Measurements from ENCODE around the gene GALNTL6. TPM values are rescaled to one million over a fixed set of nuclear protein-coding genes. Genes with fewer than 3 reads are reported as not detected.

The GALNTL6 gene
- total RNA-seq, 1 donor from 2014 or later, result 0.13 TPM

DNA sequence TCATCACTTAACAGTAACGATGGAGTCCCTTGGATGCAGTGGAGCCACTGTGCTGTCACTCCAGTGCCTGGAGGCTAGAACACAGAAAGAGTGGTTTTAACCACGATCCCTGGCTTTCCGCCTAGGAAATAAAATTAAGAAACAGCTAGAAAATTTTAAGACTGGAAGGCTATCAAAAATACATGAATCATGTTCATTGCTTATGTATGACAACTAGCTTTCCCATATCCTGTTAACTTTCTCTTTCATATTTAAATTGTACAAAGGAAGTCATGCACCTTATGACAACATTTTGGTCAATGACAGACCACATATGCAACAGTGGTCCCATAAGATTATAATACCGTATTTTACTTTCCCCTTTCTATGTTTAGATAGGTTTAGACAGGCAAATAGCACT is 115.1 kb downstream of the GALNTL6 start:
- no peaks in the 10 kb centered on the region for H3K27me3 ChIP-seq (ENCODE audit: control insufficient read depth, insufficient read depth, low read length)
- TF ChIP-seq, protein P1, sequence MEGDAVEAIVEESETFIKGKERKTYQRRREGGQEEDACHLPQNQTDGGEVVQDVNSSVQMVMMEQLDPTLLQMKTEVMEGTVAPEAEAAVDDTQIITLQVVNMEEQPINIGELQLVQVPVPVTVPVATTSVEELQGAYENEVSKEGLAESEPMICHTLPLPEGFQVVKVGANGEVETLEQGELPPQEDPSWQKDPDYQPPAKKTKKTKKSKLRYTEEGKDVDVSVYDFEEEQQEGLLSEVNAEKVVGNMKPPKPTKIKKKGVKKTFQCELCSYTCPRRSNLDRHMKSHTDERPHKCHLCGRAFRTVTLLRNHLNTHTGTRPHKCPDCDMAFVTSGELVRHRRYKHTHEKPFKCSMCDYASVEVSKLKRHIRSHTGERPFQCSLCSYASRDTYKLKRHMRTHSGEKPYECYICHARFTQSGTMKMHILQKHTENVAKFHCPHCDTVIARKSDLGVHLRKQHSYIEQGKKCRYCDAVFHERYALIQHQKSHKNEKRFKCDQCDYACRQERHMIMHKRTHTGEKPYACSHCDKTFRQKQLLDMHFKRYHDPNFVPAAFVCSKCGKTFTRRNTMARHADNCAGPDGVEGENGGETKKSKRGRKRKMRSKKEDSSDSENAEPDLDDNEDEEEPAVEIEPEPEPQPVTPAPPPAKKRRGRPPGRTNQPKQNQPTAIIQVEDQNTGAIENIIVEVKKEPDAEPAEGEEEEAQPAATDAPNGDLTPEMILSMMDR (IDR thresholded peaks at IDR 0.05; ENCODE audit: insufficient read depth, low read length, poor library complexity, severe bottlenecking), result no peak
- no peak overlapping the region for H3K4me3 ChIP-seq (ENCODE audit: low read depth, low read length)
- no peaks in the 10 kb centered on the region for H3K36me3 ChIP-seq (ENCODE audit: control insufficient read depth, insufficient read depth, low read length)
- DNase-seq (ENCODE audit: low read depth), result no peak

DNA sequence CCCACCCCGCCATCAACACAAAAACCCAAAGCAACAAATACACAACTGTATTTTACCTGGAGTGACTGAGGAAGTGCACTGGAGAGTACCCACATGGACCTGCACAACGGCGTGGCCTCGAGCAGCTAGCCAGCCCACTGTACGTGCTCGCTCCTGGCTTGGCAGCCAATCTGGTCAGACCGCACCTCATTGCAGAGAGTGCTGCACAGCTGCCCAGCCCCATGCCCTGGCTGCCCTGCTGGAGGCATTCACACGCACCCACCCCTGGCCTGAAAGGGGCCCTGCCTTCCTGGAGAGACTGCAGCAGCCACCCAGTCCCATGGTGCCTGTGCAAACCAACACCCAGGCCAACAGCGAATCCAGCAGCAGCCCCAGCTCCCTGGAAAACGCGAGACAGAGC is 116.3 kb downstream of the GALNTL6 start:
- Histone ChIP-seq H3K36me3 (ENCODE audit: control insufficient read depth, insufficient read depth, low read length) (no peaks in the 10 kb centered on the region), H3K4me3 (ENCODE audit: low read depth, low read length) (no peak overlapping the region), H3K27me3 (ENCODE audit: control insufficient read depth, insufficient read depth, low read length) (no peaks in the 10 kb centered on the region)
- DNase-seq (ENCODE audit: low read depth), result no peak
- TF ChIP-seq, protein P1 (IDR thresholded peaks at IDR 0.05; ENCODE audit: insufficient read depth, low read length, poor library complexity, severe bottlenecking), result no peak

DNA sequence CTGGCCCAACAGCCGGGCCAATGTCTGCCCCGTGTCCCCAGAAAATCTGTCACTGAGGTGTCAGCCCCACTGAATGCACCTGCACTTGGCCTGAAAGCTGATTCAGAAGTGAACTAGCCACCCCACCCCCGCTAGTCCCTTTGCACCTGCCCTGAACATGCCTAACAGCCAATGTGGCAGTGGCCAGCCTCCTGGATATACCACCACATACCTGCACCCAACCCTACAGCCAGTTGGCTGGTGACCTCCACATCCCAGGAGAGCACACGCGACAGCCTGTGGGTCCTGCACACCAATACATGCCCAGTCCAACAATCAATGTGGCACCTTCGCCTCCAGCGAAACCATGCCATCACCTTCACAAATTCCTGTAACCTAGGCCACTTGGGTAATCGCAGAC is 116.7 kb downstream of the GALNTL6 start:
- no peak for DNase-seq (ENCODE audit: low read depth)
- Histone ChIP-seq H3K27me3 (ENCODE audit: control insufficient read depth, insufficient read depth, low read length) (no peaks in the 10 kb centered on the region), H3K36me3 (ENCODE audit: control insufficient read depth, insufficient read depth, low read length) (no peaks in the 10 kb centered on the region), H3K4me3 (ENCODE audit: low read depth, low read length) (no peak overlapping the region)
- TF ChIP-seq, protein P1 (IDR thresholded peaks at IDR 0.05; ENCODE audit: insufficient read depth, low read length, poor library complexity, severe bottlenecking), result no peak

DNA sequence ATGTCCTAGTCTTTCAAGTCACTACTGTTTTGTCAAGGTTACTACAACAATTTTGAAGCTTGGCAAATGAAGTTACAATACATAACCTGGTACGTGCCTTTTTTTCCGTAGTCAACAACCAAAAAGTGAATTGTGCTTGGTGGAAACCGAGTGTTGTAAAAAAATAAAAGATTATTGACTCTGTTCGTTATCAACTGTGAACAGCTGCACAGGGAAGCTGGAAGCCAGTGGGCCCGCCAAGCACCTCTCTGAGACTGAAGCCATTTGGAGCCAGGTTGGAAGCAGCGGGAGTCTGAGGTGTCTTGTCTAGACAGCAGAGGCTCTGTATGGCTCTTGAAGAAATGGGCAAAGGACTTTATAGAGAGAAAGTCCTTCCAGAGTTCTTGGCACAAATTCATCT is 119.0 kb downstream of the GALNTL6 start:
- DNase-seq (ENCODE audit: low read depth), result no peak
- TF ChIP-seq, protein P1 (IDR thresholded peaks at IDR 0.05; ENCODE audit: insufficient read depth, low read length, poor library complexity, severe bottlenecking), result no peak

DNA sequence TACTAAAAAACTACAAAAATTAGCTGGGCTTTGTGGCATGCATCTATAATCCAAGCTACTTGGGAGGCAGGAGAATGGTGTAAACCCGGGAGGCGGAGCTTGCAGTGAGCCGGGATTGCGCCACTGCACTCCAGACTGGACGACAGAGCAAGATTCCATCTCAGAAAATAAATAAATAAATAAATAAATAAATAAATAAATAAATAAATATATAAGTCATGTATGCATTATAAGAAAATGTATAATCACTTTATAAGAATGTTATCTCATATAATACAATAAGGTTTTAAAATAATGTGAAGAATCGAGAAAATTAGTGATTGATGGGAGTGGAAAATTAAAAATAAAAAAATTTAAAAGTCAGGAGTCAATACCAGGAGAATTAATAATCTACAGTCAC is 127.5 kb downstream of the GALNTL6 start:
- Histone ChIP-seq H3K36me3 (ENCODE audit: control insufficient read depth, insufficient read depth, low read length) (no peaks in the 10 kb centered on the region), H3K4me3 (ENCODE audit: low read depth, low read length) (no peak overlapping the region), H3K27me3 (ENCODE audit: control insufficient read depth, insufficient read depth, low read length) (no peaks in the 10 kb centered on the region)
- DNase-seq (ENCODE audit: low read depth), result no peak
- TF ChIP-seq, protein P1 (IDR thresholded peaks at IDR 0.05; ENCODE audit: insufficient read depth, low read length, poor library complexity, severe bottlenecking), result no peak

More for the DNA sequence above, 119.0 kb downstream of the GALNTL6 start:
- Histone ChIP-seq H3K36me3 (ENCODE audit: control insufficient read depth, insufficient read depth, low read length) (no peaks in the 10 kb centered on the region), H3K4me3 (ENCODE audit: low read depth, low read length) (no peak overlapping the region), H3K27me3 (ENCODE audit: control insufficient read depth, insufficient read depth, low read length) (no peaks in the 10 kb centered on the region)

DNA sequence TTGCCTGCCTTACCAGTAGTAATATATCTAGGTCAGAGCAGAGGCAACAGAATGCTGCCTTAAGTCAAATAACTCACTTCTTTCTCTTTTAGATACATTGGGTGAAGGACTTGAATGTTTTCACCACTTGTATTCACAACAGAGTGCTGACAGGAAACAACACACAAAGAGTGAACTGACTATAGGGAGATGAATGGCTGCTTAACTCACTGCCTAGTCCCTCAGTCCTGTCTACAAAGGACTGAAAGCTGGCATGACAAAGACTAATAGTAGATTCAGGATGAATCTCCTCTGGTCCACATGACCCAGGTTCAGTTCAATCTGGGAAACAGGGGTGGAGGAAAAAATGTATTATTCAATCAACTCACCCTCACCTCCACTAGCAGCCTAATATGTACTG is 134.2 kb downstream of the GALNTL6 start:
- TF ChIP-seq, protein P1 (IDR thresholded peaks at IDR 0.05; ENCODE audit: insufficient read depth, low read length, poor library complexity, severe bottlenecking), result no peak
- no peaks in the 10 kb centered on the region for H3K27me3 ChIP-seq (ENCODE audit: control insufficient read depth, insufficient read depth, low read length)
- no peak overlapping the region for H3K4me3 ChIP-seq (ENCODE audit: low read depth, low read length)
- no peaks in the 10 kb centered on the region for H3K36me3 ChIP-seq (ENCODE audit: control insufficient read depth, insufficient read depth, low read length)
- no peak for DNase-seq (ENCODE audit: low read depth)

Measured in kidney epithelial cell (primary cell).